HL-60 (cell line): ENCODE data around the gene GSTT2.

Experiments used
- DNase-seq, 2 experiments: peaks; one replicate each; pipeline ENCODE4 v3.0.0-alpha.2; 2010 to 2020; ENCODE audit warnings: low read depth in 1 of 2, low spot score in 1 of 2
- H3K27ac ChIP-seq: fragments of 250-450 bp; sonication (Bioruptor Pico); replicated peaks from 2 replicates; pipeline ENCODE4 v1.5.1; 2020; ENCODE audit warnings: mild to moderate bottlenecking, moderate library complexity
- H3K27me3 ChIP-seq: fragments of 250-450 bp; sonication (Bioruptor Pico); 2 replicates; pipeline ENCODE4 v1.5.1; 2021; ENCODE audit warnings: mild to moderate bottlenecking, moderate library complexity; ENCODE audit not compliant: insufficient read depth, poor library complexity, severe bottlenecking
- H3K4me3 ChIP-seq: replicated peaks from 2 replicates; pipeline ENCODE4 v1.5.1; 2011; ENCODE audit warnings: mild to moderate bottlenecking, control low read depth, low read length; ENCODE audit not compliant: insufficient read depth
- CTCF ChIP-seq: IDR thresholded peaks from one replicate; pipeline ENCODE4 v1.5.1; 2011; ENCODE audit warnings: low read length, control low read depth, inconsistent platforms; ENCODE audit not compliant: insufficient read depth
- GABPA ChIP-seq: IDR thresholded peaks from 2 replicates; pipeline ENCODE4 v1.6.1; 2012; ENCODE audit warnings: low read depth
- POLR2AphosphoS5 ChIP-seq: IDR thresholded peaks from 2 replicates; pipeline ENCODE4 v1.6.1; 2012; ENCODE audit warnings: low read depth
- SPI1 ChIP-seq: IDR thresholded peaks from 2 replicates; pipeline ENCODE4 v1.6.1; 2012; ENCODE audit warnings: low read depth, mild to moderate bottlenecking, borderline replicate concordance
- TF ChIP-seq, protein P1 (sequence below): IDR thresholded peaks from 2 replicates; pipeline ENCODE4 v1.6.1; 2012; ENCODE audit warnings: low read depth; ENCODE audit not compliant: insufficient replicate concordance

GSTT2 gene

GRCh38 chr22:24002851-24003250 is 22.9 kb downstream of the GSTT2 start:
- Histone ChIP-seq H3K27me3 (no peaks in the 10 kb centered on the region), H3K27ac (no peak overlapping the region), H3K4me3 (no peak overlapping the region)
- no peak for DNase-seq
- TF ChIP-seq GABPA = no peak
- TF ChIP-seq, protein P1, sequence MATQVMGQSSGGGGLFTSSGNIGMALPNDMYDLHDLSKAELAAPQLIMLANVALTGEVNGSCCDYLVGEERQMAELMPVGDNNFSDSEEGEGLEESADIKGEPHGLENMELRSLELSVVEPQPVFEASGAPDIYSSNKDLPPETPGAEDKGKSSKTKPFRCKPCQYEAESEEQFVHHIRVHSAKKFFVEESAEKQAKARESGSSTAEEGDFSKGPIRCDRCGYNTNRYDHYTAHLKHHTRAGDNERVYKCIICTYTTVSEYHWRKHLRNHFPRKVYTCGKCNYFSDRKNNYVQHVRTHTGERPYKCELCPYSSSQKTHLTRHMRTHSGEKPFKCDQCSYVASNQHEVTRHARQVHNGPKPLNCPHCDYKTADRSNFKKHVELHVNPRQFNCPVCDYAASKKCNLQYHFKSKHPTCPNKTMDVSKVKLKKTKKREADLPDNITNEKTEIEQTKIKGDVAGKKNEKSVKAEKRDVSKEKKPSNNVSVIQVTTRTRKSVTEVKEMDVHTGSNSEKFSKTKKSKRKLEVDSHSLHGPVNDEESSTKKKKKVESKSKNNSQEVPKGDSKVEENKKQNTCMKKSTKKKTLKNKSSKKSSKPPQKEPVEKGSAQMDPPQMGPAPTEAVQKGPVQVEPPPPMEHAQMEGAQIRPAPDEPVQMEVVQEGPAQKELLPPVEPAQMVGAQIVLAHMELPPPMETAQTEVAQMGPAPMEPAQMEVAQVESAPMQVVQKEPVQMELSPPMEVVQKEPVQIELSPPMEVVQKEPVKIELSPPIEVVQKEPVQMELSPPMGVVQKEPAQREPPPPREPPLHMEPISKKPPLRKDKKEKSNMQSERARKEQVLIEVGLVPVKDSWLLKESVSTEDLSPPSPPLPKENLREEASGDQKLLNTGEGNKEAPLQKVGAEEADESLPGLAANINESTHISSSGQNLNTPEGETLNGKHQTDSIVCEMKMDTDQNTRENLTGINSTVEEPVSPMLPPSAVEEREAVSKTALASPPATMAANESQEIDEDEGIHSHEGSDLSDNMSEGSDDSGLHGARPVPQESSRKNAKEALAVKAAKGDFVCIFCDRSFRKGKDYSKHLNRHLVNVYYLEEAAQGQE = no peak
- TF ChIP-seq CTCF = no peak

GRCh38 chr22:24003887-24004286 is 24.0 kb downstream of the GSTT2 start:
- no peak for DNase-seq
- TF ChIP-seq GABPA (no peak), CTCF (no peak), SPI1 (no peak), POLR2AphosphoS5 (no peak)
- TF ChIP-seq, protein P1 = no peak
- H3K27me3 ChIP-seq = no peaks in the 10 kb centered on the region
- no peak overlapping the region for H3K27ac ChIP-seq
- H3K4me3 ChIP-seq = no peak overlapping the region

- Histone ChIP-seq H3K27me3 (no peaks in the 10 kb centered on the region), H3K4me3 (no peak within 1 kb of the TSS), H3K27ac (no peak within 1 kb of the TSS)
- TF ChIP-seq GABPA (no peak), SPI1 (no peak), CTCF (no peak), POLR2AphosphoS5 (no peak)
- TF ChIP-seq, protein P1 = no peak
- no peak for DNase-seq
Measured at GRCh38 chr22:24005201-24005600, 25.3 kb downstream of the GSTT2 start, which contains the start of gene GSTT4. TSS of gene GSTT4 (minus strand) at chr22:24005453. CDS start at chr22:24005356, 97 bp downstream.
